GM21528 (cell line): Measurements from ENCODE around the gene PLA2G1B.

Experiments used
- ATAC-seq: cut with Tn5 transposase; IDR thresholded peaks from one replicate; pipeline ENCODE4 v1.9.1; 2021; ENCODE audit warnings: mild to moderate bottlenecking, moderate library complexity; ENCODE audit not compliant: unreplicated experiment, low FRiP score

The PLA2G1B gene

GRCh38 chr12:120276734-120277133 is 50.8 kb downstream of the PLA2G1B start:
- ATAC-seq, result no peak
